Right lobe of liver (tissue), 4 donors: ENCODE data around the gene ZDHHC14.

ENCODE experiments used
- CTCF ChIP-seq, 4 donors: fragments of 200-600 bp in 3 of 4; fragments of 450-650 bp in 1 of 4; IDR thresholded peaks; one replicate each; pipeline versions ENCODE4 v1.5.1 to v1.8.0; 2016 to 2022; ENCODE audit warnings: antibody characterized with exemption in 4 of 4, mild to moderate bottlenecking in 2 of 4
- POLR2A ChIP-seq: fragments of 450-650 bp; IDR thresholded peaks from one replicate; pipeline ENCODE4 v1.6.1; 2017; ENCODE audit warnings: antibody characterized with exemption, mild to moderate bottlenecking
- donor health status: DM: no; HTN: no; CAD: no.
- donor health status: DM: no; HTN: no; CAD: no.
- donor health status: DM: no; HTN: yes; CAD: no.

GRCh38 chr6:157479464-157480303, 98.7 kb downstream of the ZDHHC14 start:
- TF ChIP-seq CTCF (IDR thresholded peaks at IDR 0.05) (peak in 1 of 4 donors; percentile 1), POLR2A (no peak)
